ENCODE results near the gene MFSD1.

DNA sequence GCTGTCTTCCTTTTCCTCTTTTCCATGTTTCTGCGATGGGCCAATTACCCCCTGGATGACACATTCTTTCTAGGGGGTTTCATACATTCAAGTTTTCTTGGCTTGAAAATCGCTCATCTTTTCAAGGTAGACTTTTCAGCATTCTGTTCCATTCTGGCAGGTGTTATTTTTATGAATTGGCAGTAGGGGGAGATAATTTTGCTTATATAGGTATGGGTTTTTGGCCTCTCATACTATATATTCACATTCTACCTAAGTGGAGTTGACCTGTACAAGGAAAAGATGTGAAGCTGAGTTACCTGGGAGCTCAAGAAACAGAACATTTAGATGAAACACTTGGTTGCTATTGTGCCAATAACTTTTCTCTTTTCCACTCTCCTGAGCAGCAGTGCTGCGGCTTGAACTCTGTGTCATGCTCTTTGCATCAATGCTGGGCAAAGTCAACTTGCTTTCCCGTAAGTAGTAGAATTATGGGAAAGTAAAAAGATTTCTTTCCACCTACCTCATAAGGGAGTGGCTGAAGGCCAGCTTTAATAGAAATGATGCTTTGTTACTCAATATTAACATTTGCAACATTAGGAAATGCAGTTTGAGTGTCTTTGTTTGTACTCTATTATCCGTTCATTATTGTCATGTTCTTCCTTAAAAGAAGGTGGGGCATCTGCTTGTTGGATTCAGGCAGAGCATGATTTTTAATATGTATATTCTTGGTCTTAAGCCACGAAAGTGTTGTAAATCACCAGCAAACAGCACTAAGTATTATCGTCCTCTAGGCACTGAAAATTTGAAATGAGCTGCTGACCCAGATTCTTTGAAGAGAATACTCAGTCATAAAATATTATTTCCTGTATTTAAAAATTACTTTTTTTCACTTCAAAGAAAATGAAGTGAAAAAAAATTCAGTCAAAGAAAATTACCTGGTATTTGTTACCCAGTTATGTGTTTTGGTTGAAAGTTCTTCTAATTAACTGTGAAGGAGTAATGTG lies 27.7 kb upstream of the MFSD1 start:
- no peak for TF ChIP-seq POLR2A (IDR thresholded peaks at IDR 0.05)
- TF ChIP-seq POLR2AphosphoS5 (IDR thresholded peaks at IDR 0.05): peak; percentile 48 to 77 (median 59)
- TF ChIP-seq, protein P1, sequence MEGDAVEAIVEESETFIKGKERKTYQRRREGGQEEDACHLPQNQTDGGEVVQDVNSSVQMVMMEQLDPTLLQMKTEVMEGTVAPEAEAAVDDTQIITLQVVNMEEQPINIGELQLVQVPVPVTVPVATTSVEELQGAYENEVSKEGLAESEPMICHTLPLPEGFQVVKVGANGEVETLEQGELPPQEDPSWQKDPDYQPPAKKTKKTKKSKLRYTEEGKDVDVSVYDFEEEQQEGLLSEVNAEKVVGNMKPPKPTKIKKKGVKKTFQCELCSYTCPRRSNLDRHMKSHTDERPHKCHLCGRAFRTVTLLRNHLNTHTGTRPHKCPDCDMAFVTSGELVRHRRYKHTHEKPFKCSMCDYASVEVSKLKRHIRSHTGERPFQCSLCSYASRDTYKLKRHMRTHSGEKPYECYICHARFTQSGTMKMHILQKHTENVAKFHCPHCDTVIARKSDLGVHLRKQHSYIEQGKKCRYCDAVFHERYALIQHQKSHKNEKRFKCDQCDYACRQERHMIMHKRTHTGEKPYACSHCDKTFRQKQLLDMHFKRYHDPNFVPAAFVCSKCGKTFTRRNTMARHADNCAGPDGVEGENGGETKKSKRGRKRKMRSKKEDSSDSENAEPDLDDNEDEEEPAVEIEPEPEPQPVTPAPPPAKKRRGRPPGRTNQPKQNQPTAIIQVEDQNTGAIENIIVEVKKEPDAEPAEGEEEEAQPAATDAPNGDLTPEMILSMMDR (IDR thresholded peaks at IDR 0.05): no peak
- peak in 2 of 4 donors; percentile 74 to 87 for TF ChIP-seq EP300 (IDR thresholded peaks at IDR 0.05)
